ENCODE measurements around the gene TRO. TPM values are rescaled to one million over a fixed set of nuclear protein-coding genes. Genes with fewer than 3 reads are reported as not detected.

The TRO gene
- polyA plus RNA-seq, 2 donors = 2.9 to 6.0 TPM

DNA sequence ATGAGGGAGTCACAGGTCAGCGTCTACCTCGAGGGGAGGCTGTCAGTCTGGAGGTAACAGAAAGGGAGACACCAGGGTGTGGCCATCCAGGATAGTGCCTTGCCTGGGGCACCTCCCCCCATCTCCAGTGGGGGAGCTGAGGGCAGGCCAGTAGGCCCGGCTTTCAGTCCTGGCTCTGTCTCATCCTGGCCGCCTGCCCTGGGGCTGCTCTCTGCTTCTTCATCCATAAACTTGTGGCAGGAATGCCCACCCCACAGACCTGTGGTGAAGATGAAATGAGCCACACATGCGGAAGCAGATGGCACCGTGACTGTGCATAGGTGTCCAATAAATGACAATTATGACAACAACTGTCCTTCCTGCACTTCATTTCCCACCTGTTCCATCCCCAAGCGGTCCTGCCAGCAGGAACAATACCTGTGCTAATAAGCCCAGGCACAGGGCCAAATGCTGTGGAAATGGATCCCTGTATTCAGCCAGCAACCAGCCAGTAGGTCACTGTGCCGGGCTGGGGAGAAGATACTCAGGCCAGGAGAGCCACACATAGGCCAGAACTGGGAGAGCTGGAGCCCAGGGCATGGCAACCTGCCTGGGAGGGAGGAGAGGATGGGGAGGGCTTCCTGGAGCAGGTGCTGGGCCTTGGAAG lies 30.2 kb downstream of the TRO start:
- no peak overlapping the region for H3K27ac ChIP-seq (ENCODE audit: low read depth in 2 of 2, low read length in 1 of 2)
- H3K4me1 ChIP-seq (ENCODE audit: control insufficient read depth in 2 of 2, insufficient read depth in 2 of 2, low read length in 1 of 2) = no peaks in the 10 kb centered on the region
- no peaks in the 10 kb centered on the region for H3K36me3 ChIP-seq (ENCODE audit: control insufficient read depth in 2 of 2, insufficient read depth in 2 of 2, low read length in 1 of 2)
- 64 to 67% methylated on average over 8 of the region's 8 CpGs for WGBS, 2 donors
- no peaks in the 10 kb centered on the region for H3K27me3 ChIP-seq (ENCODE audit: control insufficient read depth in 1 of 2, insufficient read depth in 2 of 2, low read length in 2 of 2)
- H3K4me3 ChIP-seq (ENCODE audit: low read depth in 1 of 2, low read length in 2 of 2) = no peak overlapping the region
- H3K9me3 ChIP-seq (ENCODE audit: control insufficient read depth in 2 of 2, insufficient read depth in 1 of 2, low read depth in 1 of 2, low read length in 1 of 2) = no peaks in the 10 kb centered on the region

DNA sequence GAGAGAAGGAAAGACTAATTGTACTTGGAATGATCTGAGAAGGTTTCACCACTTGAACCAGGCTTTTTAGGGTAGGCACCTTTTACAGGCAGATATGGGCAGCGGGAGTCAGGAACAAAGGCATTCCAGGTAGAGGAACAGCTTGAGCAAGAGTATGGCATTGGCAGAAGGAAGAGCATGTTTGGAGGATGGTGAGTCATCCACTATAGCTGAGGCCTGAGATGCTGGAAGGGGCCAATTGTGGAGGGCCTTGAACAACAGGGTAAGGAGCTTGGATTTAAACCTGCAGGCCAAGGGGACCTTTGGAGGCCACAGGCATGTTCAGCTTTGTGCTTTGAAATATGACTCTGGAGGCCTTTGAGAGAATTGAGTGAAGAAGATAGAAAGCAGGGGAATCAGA lies 41.1 kb downstream of the TRO start:
- H3K4me3 ChIP-seq (ENCODE audit: low read depth in 1 of 2, low read length in 2 of 2) = no peak overlapping the region
- no peaks in the 10 kb centered on the region for H3K36me3 ChIP-seq (ENCODE audit: control insufficient read depth in 2 of 2, insufficient read depth in 2 of 2, low read length in 1 of 2)
- H3K27ac ChIP-seq (ENCODE audit: low read depth in 2 of 2, low read length in 1 of 2) = no peak overlapping the region
- H3K27me3 ChIP-seq (ENCODE audit: control insufficient read depth in 1 of 2, insufficient read depth in 2 of 2, low read length in 2 of 2) = peaks cover 0 to 6% of the 10 kb centered on the region in 2 donors
- H3K9me3 ChIP-seq (ENCODE audit: control insufficient read depth in 2 of 2, insufficient read depth in 1 of 2, low read depth in 1 of 2, low read length in 1 of 2) = no peaks in the 10 kb centered on the region
- H3K4me1 ChIP-seq (ENCODE audit: control insufficient read depth in 2 of 2, insufficient read depth in 2 of 2, low read length in 1 of 2) = no peaks in the 10 kb centered on the region
- 79 to 91% methylated on average over 1 of the region's 1 CpG for WGBS, 2 donors

DNA sequence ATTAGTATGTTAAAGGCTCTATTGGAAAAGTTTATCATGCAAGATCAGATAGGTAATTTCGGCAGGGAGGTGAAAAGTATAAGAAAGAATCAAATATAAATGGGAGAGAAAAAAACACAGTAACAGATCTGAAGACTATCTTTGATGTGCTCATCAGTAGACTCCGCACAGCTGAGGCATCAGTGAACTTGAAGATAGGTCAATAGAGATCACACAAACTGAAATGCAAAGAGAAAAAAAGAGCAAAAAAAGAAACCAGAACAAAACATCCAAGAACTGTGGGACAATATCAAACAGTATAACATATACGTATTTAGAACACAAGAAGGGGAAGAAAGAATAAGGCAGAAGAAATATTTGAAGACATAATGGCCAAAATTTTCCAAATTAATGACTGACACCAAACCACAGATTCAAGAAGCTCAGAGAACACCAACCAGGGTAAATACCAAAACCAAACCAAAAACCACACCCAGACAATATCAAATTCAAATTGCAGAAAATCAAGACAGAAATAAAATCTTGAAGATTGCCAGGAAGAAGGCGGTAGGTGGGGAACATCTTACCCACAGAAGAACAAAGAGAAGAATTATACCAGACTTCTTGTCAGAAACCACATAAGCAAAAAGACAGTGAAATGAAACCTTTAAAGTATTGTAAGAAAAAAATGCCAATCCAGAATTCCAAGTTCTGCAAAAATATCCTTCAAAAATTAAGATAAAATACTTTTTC lies 44.3 kb downstream of the TRO start:
- Histone ChIP-seq H3K4me3 (ENCODE audit: low read depth in 1 of 2, low read length in 2 of 2) (no peak overlapping the region), H3K27ac (ENCODE audit: low read depth in 2 of 2, low read length in 1 of 2) (no peak overlapping the region), H3K36me3 (ENCODE audit: control insufficient read depth in 2 of 2, insufficient read depth in 2 of 2, low read length in 1 of 2) (no peaks in the 10 kb centered on the region), H3K9me3 (ENCODE audit: control insufficient read depth in 2 of 2, insufficient read depth in 1 of 2, low read depth in 1 of 2, low read length in 1 of 2) (no peaks in the 10 kb centered on the region), H3K27me3 (ENCODE audit: control insufficient read depth in 1 of 2, insufficient read depth in 2 of 2, low read length in 2 of 2) (peaks cover 0 to 6% of the 10 kb centered on the region in 2 donors), H3K4me1 (ENCODE audit: control insufficient read depth in 2 of 2, insufficient read depth in 2 of 2, low read length in 1 of 2) (no peaks in the 10 kb centered on the region)
- 61 to 81% methylated on average over 4 of the region's 4 CpGs for WGBS, 2 donors

GRCh38 chrX:54977387-54977786 lies 56.8 kb downstream of the TRO start:
- no peak overlapping the region for H3K27ac ChIP-seq (ENCODE audit: low read depth in 2 of 2, low read length in 1 of 2)
- WGBS, 2 donors = 62 to 80% methylated on average over 4 of the region's 4 CpGs

GRCh38 chrX:54978448-54978847 lies 57.8 kb downstream of the TRO start:
- Histone ChIP-seq H3K4me1 (ENCODE audit: control insufficient read depth in 2 of 2, insufficient read depth in 2 of 2, low read length in 1 of 2) (no peaks in the 10 kb centered on the region), H3K36me3 (ENCODE audit: control insufficient read depth in 2 of 2, insufficient read depth in 2 of 2, low read length in 1 of 2) (no peaks in the 10 kb centered on the region), H3K9me3 (ENCODE audit: control insufficient read depth in 2 of 2, insufficient read depth in 1 of 2, low read depth in 1 of 2, low read length in 1 of 2) (no peaks in the 10 kb centered on the region), H3K4me3 (ENCODE audit: low read depth in 1 of 2, low read length in 2 of 2) (no peak overlapping the region), H3K27me3 (ENCODE audit: control insufficient read depth in 1 of 2, insufficient read depth in 2 of 2, low read length in 2 of 2) (no peaks in the 10 kb centered on the region), H3K27ac (ENCODE audit: low read depth in 2 of 2, low read length in 1 of 2) (no peak overlapping the region)

More at GRCh38 chrX:54977387-54977786, 56.8 kb downstream of the TRO start:
- Histone ChIP-seq H3K4me3 (ENCODE audit: low read depth in 1 of 2, low read length in 2 of 2) (no peak overlapping the region), H3K36me3 (ENCODE audit: control insufficient read depth in 2 of 2, insufficient read depth in 2 of 2, low read length in 1 of 2) (no peaks in the 10 kb centered on the region), H3K9me3 (ENCODE audit: control insufficient read depth in 2 of 2, insufficient read depth in 1 of 2, low read depth in 1 of 2, low read length in 1 of 2) (no peaks in the 10 kb centered on the region), H3K27me3 (ENCODE audit: control insufficient read depth in 1 of 2, insufficient read depth in 2 of 2, low read length in 2 of 2) (no peaks in the 10 kb centered on the region), H3K4me1 (ENCODE audit: control insufficient read depth in 2 of 2, insufficient read depth in 2 of 2, low read length in 1 of 2) (no peaks in the 10 kb centered on the region)

GRCh38 chrX:54979432-54979831 lies 58.8 kb downstream of the TRO start:
- Histone ChIP-seq H3K27ac (ENCODE audit: low read depth in 2 of 2, low read length in 1 of 2) (no peak overlapping the region), H3K27me3 (ENCODE audit: control insufficient read depth in 1 of 2, insufficient read depth in 2 of 2, low read length in 2 of 2) (no peaks in the 10 kb centered on the region), H3K4me1 (ENCODE audit: control insufficient read depth in 2 of 2, insufficient read depth in 2 of 2, low read length in 1 of 2) (no peaks in the 10 kb centered on the region), H3K4me3 (ENCODE audit: low read depth in 1 of 2, low read length in 2 of 2) (no peak overlapping the region), H3K9me3 (ENCODE audit: control insufficient read depth in 2 of 2, insufficient read depth in 1 of 2, low read depth in 1 of 2, low read length in 1 of 2) (no peaks in the 10 kb centered on the region), H3K36me3 (ENCODE audit: control insufficient read depth in 2 of 2, insufficient read depth in 2 of 2, low read length in 1 of 2) (no peaks in the 10 kb centered on the region)

DNA sequence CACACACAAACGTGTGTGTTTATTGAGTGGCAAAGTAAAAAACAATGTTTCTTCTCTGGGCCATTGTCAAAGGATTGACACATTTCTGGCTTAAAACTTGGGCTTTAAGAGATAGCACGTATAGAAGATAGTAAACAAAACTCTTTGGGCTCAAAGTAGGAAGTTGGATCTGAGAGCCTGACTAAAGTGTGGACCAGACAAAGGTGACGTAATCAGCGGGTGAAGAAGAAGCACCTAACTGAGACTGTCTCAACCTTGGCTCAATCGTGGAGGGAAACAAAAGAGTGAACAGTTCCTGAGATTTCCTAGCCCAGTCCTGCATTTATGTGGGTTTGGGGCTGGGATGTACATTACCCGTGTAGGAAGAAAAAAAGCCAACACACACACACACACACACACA lies 59.7 kb downstream of the TRO start:
- H3K36me3 ChIP-seq (ENCODE audit: control insufficient read depth in 2 of 2, insufficient read depth in 2 of 2, low read length in 1 of 2) = no peaks in the 10 kb centered on the region
- H3K4me3 ChIP-seq (ENCODE audit: low read depth in 1 of 2, low read length in 2 of 2) = no peak overlapping the region
- no peaks in the 10 kb centered on the region for H3K9me3 ChIP-seq (ENCODE audit: control insufficient read depth in 2 of 2, insufficient read depth in 1 of 2, low read depth in 1 of 2, low read length in 1 of 2)
- H3K27ac ChIP-seq (ENCODE audit: low read depth in 2 of 2, low read length in 1 of 2) = no peak overlapping the region
- no peaks in the 10 kb centered on the region for H3K4me1 ChIP-seq (ENCODE audit: control insufficient read depth in 2 of 2, insufficient read depth in 2 of 2, low read length in 1 of 2)
- no peaks in the 10 kb centered on the region for H3K27me3 ChIP-seq (ENCODE audit: control insufficient read depth in 1 of 2, insufficient read depth in 2 of 2, low read length in 2 of 2)
- WGBS, 2 donors = 63 to 79% methylated on average over 6 of the region's 6 CpGs

Other genes with a start within 250 kb of the TRO start
- not detected for gene ITIH6, start 122.6 kb upstream of the TRO start, polyA plus RNA-seq
- gene MAGED2, start 113.1 kb upstream of the TRO start, polyA plus RNA-seq = 10 to 100 TPM; 36.2 to 52.5 TPM
- under 1 TPM; 0.11 to 0.26 TPM for gene PFKFB1, start 73.4 kb downstream of the TRO start, polyA plus RNA-seq
- 10 to 100 TPM in 1 of 2 donors, 1 to 10 TPM in 1; 6.6 to 14.3 TPM for gene APEX2, start 79.5 kb downstream of the TRO start, polyA plus RNA-seq
- gene ALAS2, start 110.2 kb downstream of the TRO start, polyA plus RNA-seq = not detected
- under 1 TPM in 1 of 2 donors, not detected in 1; 0.49 TPM for gene PAGE2B, start 154.2 kb downstream of the TRO start, polyA plus RNA-seq
- gene PAGE2, start 168.2 kb downstream of the TRO start, polyA plus RNA-seq = not detected

Data from esophagus (tissue), 2 donors.